SK-N-SH (cell line): ENCODE data around the gene CEP85. TPM values are rescaled to one million over a fixed set of nuclear protein-coding genes. Genes with fewer than 3 reads are reported as not detected.

ENCODE experiments used
- CTCF ChIA-PET: fragments of 300-600, 350-600 bp; formaldehyde crosslinking; extraction: SDS; loops from one replicate; lab custom pipeline; 2021; lab: Yijun Ruan, JAX
- POLR2A ChIA-PET: fragments of 350-600 bp; sonication (Branson Sonifier 250); formaldehyde crosslinking; extraction: SDS; loops from one replicate; lab custom pipeline; 2020; ENCODE audit warnings: antibody characterized with exemption, inconsistent platforms; lab: Yijun Ruan, JAX
- DNase-seq: peaks from one replicate; pipeline ENCODE4 v3.0.0; 2012
- H2AFZ ChIP-seq: fragments of 200-600 bp; sonication (generic); 2 replicates; pipeline ENCODE4 v1.8.1; 2016; ENCODE audit warnings: antibody characterized with exemption, mild to moderate bottlenecking, low read depth
- H3F3A ChIP-seq: fragments of 200-600 bp; sonication (generic); replicated peaks from 2 replicates; pipeline ENCODE3; 2016; ENCODE audit warnings: antibody characterized with exemption, mild to moderate bottlenecking; ENCODE audit not compliant: insufficient read depth
- H3K27ac ChIP-seq, 2 experiments: fragments of 200-500 bp in 1 of 2; fragments of 200-600 bp in 1 of 2; sonication (Bioruptor generic) in 1 of 2; sonication (generic), shearing (Covaris generic) in 1 of 2; 2 replicates each; pipeline versions ENCODE4 v1.5.1 to v1.6.1; 2014 to 2016; ENCODE audit warnings: low read depth in 2 of 2, inconsistent platforms in 1 of 2, low read length in 1 of 2, mild to moderate bottlenecking in 1 of 2, mixed read lengths in 1 of 2
- H3K27me3 ChIP-seq: fragments of 200-600 bp; sonication (generic), shearing (Covaris generic); 2 replicates; pipeline ENCODE4 v1.6.1; 2016; ENCODE audit warnings: mixed run types; ENCODE audit not compliant: insufficient read depth
- H3K36me3 ChIP-seq, 2 experiments: fragments of 200-500 bp in 1 of 2; fragments of 200-600 bp in 1 of 2; sonication (Bioruptor generic) in 1 of 2; sonication (generic) in 1 of 2; replicated peaks in 1 of 2; 2 replicates each; pipeline versions ENCODE3 to v1.5.1; 2014 to 2016; ENCODE audit warnings: low read length in 1 of 2, mild to moderate bottlenecking in 1 of 2; ENCODE audit not compliant: insufficient read depth in 2 of 2, control insufficient read depth in 1 of 2
- H3K4me1 ChIP-seq, 2 experiments: fragments of 200-500 bp in 1 of 2; fragments of 200-600 bp in 1 of 2; sonication (Bioruptor generic) in 1 of 2; sonication (generic), shearing (Covaris generic) in 1 of 2; 2 replicates each; pipeline versions ENCODE4 v1.5.1 to v1.6.1; 2014 to 2016; ENCODE audit warnings: low read depth in 1 of 2, low read length in 1 of 2, mixed run types in 1 of 2; ENCODE audit not compliant: insufficient read depth in 2 of 2, control insufficient read depth in 1 of 2
- H3K4me2 ChIP-seq: fragments of 200-600 bp; sonication (generic), shearing (Covaris generic); 2 replicates; pipeline ENCODE4 v1.6.1; 2017; ENCODE audit warnings: mixed run types
- H3K4me3 ChIP-seq, 2 experiments: fragments of 200-500 bp in 1 of 2; fragments of 200-600 bp in 1 of 2; sonication (Bioruptor generic) in 1 of 2; sonication (generic), shearing (Covaris generic) in 1 of 2; 2 replicates each; pipeline versions ENCODE4 v1.5.1 to v1.8.1; 2014 to 2016; ENCODE audit warnings: low read depth in 2 of 2, inconsistent platforms in 1 of 2, low read length in 1 of 2, mild to moderate bottlenecking in 1 of 2, mixed read lengths in 1 of 2, moderate library complexity in 1 of 2
- H3K79me2 ChIP-seq: fragments of 200-600 bp; sonication (generic); 2 replicates; pipeline ENCODE4 v1.8.1; 2017; ENCODE audit warnings: mild to moderate bottlenecking; ENCODE audit not compliant: insufficient read depth
- H3K9ac ChIP-seq: fragments of 200-600 bp; sonication (generic); 2 replicates; pipeline ENCODE4 v1.6.1; 2017; ENCODE audit warnings: mixed run types
- H3K9me2 ChIP-seq: fragments of 200-600 bp; sonication (generic); 2 replicates; pipeline ENCODE4 v1.6.1; 2017; ENCODE audit warnings: mixed run types
- H3K9me3 ChIP-seq: fragments of 200-600 bp; sonication (generic); 2 replicates; pipeline ENCODE4 v1.6.1; 2017; ENCODE audit warnings: mixed run types, mild to moderate bottlenecking, moderate library complexity
- H4K20me1 ChIP-seq: fragments of 200-600 bp; sonication (generic); 2 replicates; pipeline ENCODE4 v1.6.1; 2017; ENCODE audit warnings: mild to moderate bottlenecking, mixed run types; ENCODE audit not compliant: insufficient read depth
- CHD2 ChIP-seq: fragments of 150-350 bp; IDR thresholded peaks from 2 replicates; pipeline ENCODE4 v1.6.1; 2018; ENCODE audit warnings: low read length; ENCODE audit not compliant: partially characterized antibody
- CTCF ChIP-seq: fragments of 200-600 bp; sonication (generic); IDR thresholded peaks from 2 replicates; pipeline ENCODE4 v1.6.1; 2017; ENCODE audit warnings: antibody characterized with exemption, mild to moderate bottlenecking, moderate library complexity
- EP300 ChIP-seq, 2 experiments: IDR thresholded peaks; 2 replicates each; pipeline versions ENCODE4 v1.4.0 to v1.6.1; 2012; ENCODE audit warnings: borderline replicate concordance in 1 of 2, low read depth in 1 of 2, low read length in 1 of 2
- FOSL2 ChIP-seq: IDR thresholded peaks from 2 replicates; pipeline ENCODE4 v1.4.0; 2012; ENCODE audit warnings: low read depth, mild to moderate bottlenecking, moderate library complexity, borderline replicate concordance
- FOXJ3 ChIP-seq: sonication (generic); formaldehyde crosslinking; IDR thresholded peaks from 2 replicates; pipeline ENCODE4 v1.5.1; 2020; ENCODE audit warnings: mild to moderate bottlenecking, missing genetic modification reagents
- FOXM1 ChIP-seq: IDR thresholded peaks from 2 replicates; pipeline ENCODE4 v1.4.0; 2012; ENCODE audit warnings: low read depth, mild to moderate bottlenecking
- GABPA ChIP-seq: IDR thresholded peaks from 2 replicates; pipeline ENCODE4 v1.4.0; 2012; ENCODE audit warnings: low read depth, mild to moderate bottlenecking
- GATA2 ChIP-seq: sonication (generic); formaldehyde crosslinking; IDR thresholded peaks from 2 replicates; pipeline ENCODE4 v1.5.0; 2020; ENCODE audit warnings: mild to moderate bottlenecking, missing genetic modification reagents
- IRF3 ChIP-seq: fragments of 150-350 bp; IDR thresholded peaks from 2 replicates; pipeline ENCODE4 v1.6.1; 2016; ENCODE audit warnings: mild to moderate bottlenecking, low read depth, low read length
- MEF2A ChIP-seq: IDR thresholded peaks from 2 replicates; pipeline ENCODE4 v1.4.0; 2012; ENCODE audit warnings: low read depth, borderline replicate concordance
- NFIC ChIP-seq: IDR thresholded peaks from 2 replicates; pipeline ENCODE4 v1.4.0; 2012; ENCODE audit warnings: borderline replicate concordance
- RCOR1 ChIP-seq: fragments of 150-350 bp; IDR thresholded peaks from 2 replicates; pipeline ENCODE4 v1.6.1; 2017; ENCODE audit warnings: antibody characterized with exemption, low read length
- REST ChIP-seq: IDR thresholded peaks from 2 replicates; pipeline ENCODE4 v1.6.1; 2012; ENCODE audit warnings: mild to moderate bottlenecking, low read depth, low read length, moderate library complexity
- RXRA ChIP-seq: IDR thresholded peaks from 2 replicates; pipeline ENCODE4 v1.4.0; 2012; ENCODE audit warnings: low read depth, mild to moderate bottlenecking, borderline replicate concordance
- SIN3A ChIP-seq: IDR thresholded peaks from 2 replicates; pipeline ENCODE4 v1.6.1; 2012; ENCODE audit warnings: low read depth, mild to moderate bottlenecking, low read length, moderate library complexity, borderline replicate concordance
- TCF12 ChIP-seq: IDR thresholded peaks from 2 replicates; pipeline ENCODE4 v1.4.0; 2012
- USF2 ChIP-seq: fragments of 150-350 bp; IDR thresholded peaks from 2 replicates; pipeline ENCODE4 v1.6.1; 2017; ENCODE audit warnings: antibody characterized with exemption, low read length, low read depth, borderline replicate concordance
- ZBTB33 ChIP-seq: IDR thresholded peaks from 2 replicates; pipeline ENCODE4 v1.4.0; 2012; ENCODE audit warnings: low read depth, borderline replicate concordance
- WGBS: methylation state at CpG from one replicate; pipeline ENCODE4 v1.1.6; 2017; ENCODE audit warnings: low lambda C conversion rate; 5-methylcytosine and 5-hydroxymethylcytosine counted together
- polyA plus RNA-seq, 3 experiments: library from polyadenylated mRNA; depleted of rRNA; stranded (reverse); fragments of >200 nt; gene quantifications; 2 replicates each; pipeline ENCODE4 v1.2.3, GENCODE V29; 2012

The CEP85 gene
- polyA plus RNA-seq, 1 of the 3 experiments (the other 2 are of a cell fraction), result 12.1 TPM

DNA sequence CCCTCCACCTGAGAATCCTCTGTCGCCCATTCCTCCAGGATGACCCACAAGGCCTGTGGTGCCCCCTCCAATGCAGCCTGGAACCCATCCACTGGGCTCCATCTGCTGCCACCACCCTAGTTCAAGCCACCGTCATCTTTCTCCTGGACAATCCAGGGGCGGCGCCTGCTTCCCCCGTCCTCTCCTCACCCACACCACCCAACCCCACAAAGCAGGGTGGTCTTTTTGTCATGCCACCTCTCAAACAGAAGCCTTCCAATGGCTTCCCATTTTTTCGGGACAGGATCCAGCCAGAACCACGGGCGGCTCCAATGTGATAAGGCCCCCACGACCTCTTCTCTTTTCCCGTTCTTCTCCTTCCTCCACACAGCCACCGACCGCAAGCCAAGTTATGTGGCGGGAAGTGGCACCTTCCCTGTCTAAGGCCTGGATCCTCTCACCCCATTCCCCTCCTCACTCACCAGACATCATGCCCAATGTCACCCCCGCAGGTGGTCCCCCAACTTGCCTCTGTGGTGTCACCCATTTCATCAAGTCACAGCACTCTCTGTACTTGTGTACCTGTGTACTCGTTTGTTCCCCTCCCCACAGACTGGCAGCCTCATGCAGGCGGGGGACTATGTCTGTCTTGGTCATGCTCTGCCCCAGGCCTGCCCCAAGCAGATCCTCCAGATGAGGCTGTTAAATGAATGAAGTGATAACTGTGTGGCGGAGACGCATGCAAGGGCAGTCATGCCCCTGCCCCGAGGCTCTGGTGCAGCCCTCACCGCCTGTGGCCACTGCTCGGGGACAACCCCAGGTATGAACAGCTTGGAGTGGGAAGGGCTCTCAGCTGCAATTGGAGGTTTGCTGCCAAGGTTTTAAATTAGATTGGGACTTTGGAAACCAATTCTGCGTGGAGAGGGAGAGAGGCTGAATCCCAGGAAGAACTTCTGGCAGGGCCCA lies 61.5 kb downstream of the CEP85 start:
- CTCF ChIA-PET, result interaction anchor here (1.0 to 7.1 kb wide), 4 partner anchors 9 to 69 kb away, joined by 3 to 48 read pairs (median 6); no protein-coding TSS in a partner anchor
- peaks cover 0 to 11% of the 10 kb centered on the region in 2 experiments; a peak in 1 of 4 replicates for H3K4me1 ChIP-seq
- 91% methylated on average over 22 of the region's 22 CpGs for WGBS
- H3K79me2 ChIP-seq, result no peaks in the 10 kb centered on the region
- no peak for TF ChIP-seq FOXM1
- no peak for TF ChIP-seq USF2
- TF ChIP-seq CTCF, result no peak
- TF ChIP-seq ZBTB33, result no peak
- no peak for TF ChIP-seq NFIC
- TF ChIP-seq TCF12, result no peak
- TF ChIP-seq RCOR1, result no peak
- TF ChIP-seq CHD2, result no peak
- TF ChIP-seq RXRA, result no peak
- no peak for TF ChIP-seq REST
- no peak for TF ChIP-seq IRF3
- no peak for TF ChIP-seq FOXJ3 (CRISPR knock-in tag)
- TF ChIP-seq SIN3A, result no peak
- TF ChIP-seq MEF2A, result no peak
- no peak for TF ChIP-seq GATA2 (CRISPR knock-in tag)
- no peak for TF ChIP-seq FOSL2
- no peak for TF ChIP-seq GABPA
- TF ChIP-seq EP300 (IDR thresholded peaks at IDR 0.05; ENCODE audit: borderline replicate concordance in 1 of 2, low read depth in 1 of 2, low read length in 1 of 2), result no peak
- no peaks in the 10 kb centered on the region for H4K20me1 ChIP-seq
- no peak overlapping the region for H3K9ac ChIP-seq
- H3K9me2 ChIP-seq, result no peaks in the 10 kb centered on the region
- POLR2A ChIA-PET, result no interaction called here
- no peak overlapping the region for H3K4me3 ChIP-seq
- no peaks in the 10 kb centered on the region for H3K9me3 ChIP-seq
- no peaks in the 10 kb centered on the region for H3K27me3 ChIP-seq
- H2AFZ ChIP-seq, result no peak overlapping the region
- H3F3A ChIP-seq, result no peaks in the 10 kb centered on the region
- H3K36me3 ChIP-seq, result no peaks in the 10 kb centered on the region
- DNase-seq, result no peak
- no peak overlapping the region for H3K4me2 ChIP-seq
- no peak overlapping the region for H3K27ac ChIP-seq
